Liver (tissue), 3 donors: ENCODE results near the gene CHRD.

ENCODE experiments used
- EGR1 ChIP-seq, 2 donors: IDR thresholded peaks; 2 replicates each; pipeline ENCODE4 v1.6.1; 2016 to 2018; ENCODE audit warnings: antibody characterized with exemption in 2 of 2, low read depth in 2 of 2
- GABPA ChIP-seq, 2 donors: IDR thresholded peaks in 1 of 2; conservative IDR thresholded peaks in 1 of 2; 2 replicates each; pipeline ENCODE4 v1.6.1; 2016; ENCODE audit warnings: antibody characterized with exemption in 2 of 2, mild to moderate bottlenecking in 1 of 2, moderate library complexity in 1 of 2
- RAD21 ChIP-seq, 2 donors: IDR thresholded peaks; 2 replicates each; pipeline ENCODE4 v1.6.1; 2016; ENCODE audit warnings: antibody characterized with exemption in 2 of 2, mild to moderate bottlenecking in 2 of 2
- TAF1 ChIP-seq: conservative IDR thresholded peaks from 2 replicates; pipeline ENCODE4 v1.6.1; 2016; ENCODE audit warnings: antibody characterized with exemption, mild to moderate bottlenecking
- YY1 ChIP-seq: IDR thresholded peaks from 2 replicates; pipeline ENCODE4 v1.6.1; 2016; ENCODE audit warnings: antibody characterized with exemption, mild to moderate bottlenecking
- TF ChIP-seq, protein P1 (sequence below): fragments of 150-350 bp; IDR thresholded peaks from 2 replicates; pipeline ENCODE4 v1.5.1; 2017; ENCODE audit warnings: improper control_type of control experiment, low read depth, low read length; ENCODE audit not compliant: missing input control
- TF ChIP-seq, protein P2 (sequence below): IDR thresholded peaks from 2 replicates; pipeline ENCODE4 v1.6.1; 2016; ENCODE audit warnings: antibody characterized with exemption, mild to moderate bottlenecking
- TF ChIP-seq, protein P3 (sequence below): IDR thresholded peaks from 2 replicates; pipeline ENCODE4 v1.6.1; 2016; ENCODE audit warnings: antibody characterized with exemption
- donor health status: healthy.
- donor health status: healthy.

DNA sequence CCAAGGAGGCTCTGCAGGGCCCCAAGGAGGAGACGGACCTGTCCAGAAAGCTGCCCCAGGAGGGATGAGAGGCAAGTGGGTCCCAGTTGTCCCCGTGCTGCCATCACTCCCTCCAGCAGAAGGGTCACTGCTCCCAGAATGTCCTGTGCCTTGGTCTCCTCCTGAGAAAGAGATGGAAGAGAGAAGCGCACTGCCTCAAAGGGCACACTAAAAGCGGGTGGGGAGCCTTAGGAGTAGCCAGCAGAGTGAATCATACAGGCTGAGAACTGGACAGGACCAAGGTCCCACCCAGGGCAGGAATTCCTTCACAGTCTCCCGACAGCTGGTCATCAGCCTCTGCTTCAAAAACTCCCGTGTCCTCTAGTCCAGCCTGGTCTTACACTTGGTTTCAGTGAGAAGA lies 6.4 kb upstream of the CHRD start:
- TF ChIP-seq, protein P1, sequence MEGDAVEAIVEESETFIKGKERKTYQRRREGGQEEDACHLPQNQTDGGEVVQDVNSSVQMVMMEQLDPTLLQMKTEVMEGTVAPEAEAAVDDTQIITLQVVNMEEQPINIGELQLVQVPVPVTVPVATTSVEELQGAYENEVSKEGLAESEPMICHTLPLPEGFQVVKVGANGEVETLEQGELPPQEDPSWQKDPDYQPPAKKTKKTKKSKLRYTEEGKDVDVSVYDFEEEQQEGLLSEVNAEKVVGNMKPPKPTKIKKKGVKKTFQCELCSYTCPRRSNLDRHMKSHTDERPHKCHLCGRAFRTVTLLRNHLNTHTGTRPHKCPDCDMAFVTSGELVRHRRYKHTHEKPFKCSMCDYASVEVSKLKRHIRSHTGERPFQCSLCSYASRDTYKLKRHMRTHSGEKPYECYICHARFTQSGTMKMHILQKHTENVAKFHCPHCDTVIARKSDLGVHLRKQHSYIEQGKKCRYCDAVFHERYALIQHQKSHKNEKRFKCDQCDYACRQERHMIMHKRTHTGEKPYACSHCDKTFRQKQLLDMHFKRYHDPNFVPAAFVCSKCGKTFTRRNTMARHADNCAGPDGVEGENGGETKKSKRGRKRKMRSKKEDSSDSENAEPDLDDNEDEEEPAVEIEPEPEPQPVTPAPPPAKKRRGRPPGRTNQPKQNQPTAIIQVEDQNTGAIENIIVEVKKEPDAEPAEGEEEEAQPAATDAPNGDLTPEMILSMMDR = no peak
- TF ChIP-seq YY1 = no peak
- TF ChIP-seq, protein P2, sequence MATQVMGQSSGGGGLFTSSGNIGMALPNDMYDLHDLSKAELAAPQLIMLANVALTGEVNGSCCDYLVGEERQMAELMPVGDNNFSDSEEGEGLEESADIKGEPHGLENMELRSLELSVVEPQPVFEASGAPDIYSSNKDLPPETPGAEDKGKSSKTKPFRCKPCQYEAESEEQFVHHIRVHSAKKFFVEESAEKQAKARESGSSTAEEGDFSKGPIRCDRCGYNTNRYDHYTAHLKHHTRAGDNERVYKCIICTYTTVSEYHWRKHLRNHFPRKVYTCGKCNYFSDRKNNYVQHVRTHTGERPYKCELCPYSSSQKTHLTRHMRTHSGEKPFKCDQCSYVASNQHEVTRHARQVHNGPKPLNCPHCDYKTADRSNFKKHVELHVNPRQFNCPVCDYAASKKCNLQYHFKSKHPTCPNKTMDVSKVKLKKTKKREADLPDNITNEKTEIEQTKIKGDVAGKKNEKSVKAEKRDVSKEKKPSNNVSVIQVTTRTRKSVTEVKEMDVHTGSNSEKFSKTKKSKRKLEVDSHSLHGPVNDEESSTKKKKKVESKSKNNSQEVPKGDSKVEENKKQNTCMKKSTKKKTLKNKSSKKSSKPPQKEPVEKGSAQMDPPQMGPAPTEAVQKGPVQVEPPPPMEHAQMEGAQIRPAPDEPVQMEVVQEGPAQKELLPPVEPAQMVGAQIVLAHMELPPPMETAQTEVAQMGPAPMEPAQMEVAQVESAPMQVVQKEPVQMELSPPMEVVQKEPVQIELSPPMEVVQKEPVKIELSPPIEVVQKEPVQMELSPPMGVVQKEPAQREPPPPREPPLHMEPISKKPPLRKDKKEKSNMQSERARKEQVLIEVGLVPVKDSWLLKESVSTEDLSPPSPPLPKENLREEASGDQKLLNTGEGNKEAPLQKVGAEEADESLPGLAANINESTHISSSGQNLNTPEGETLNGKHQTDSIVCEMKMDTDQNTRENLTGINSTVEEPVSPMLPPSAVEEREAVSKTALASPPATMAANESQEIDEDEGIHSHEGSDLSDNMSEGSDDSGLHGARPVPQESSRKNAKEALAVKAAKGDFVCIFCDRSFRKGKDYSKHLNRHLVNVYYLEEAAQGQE = no peak
- TF ChIP-seq TAF1 = no peak
- TF ChIP-seq, protein P3, sequence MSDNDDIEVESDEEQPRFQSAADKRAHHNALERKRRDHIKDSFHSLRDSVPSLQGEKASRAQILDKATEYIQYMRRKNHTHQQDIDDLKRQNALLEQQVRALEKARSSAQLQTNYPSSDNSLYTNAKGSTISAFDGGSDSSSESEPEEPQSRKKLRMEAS = no peak
- no peak for TF ChIP-seq GABPA (IDR thresholded peaks at IDR 0.05 in 1 of 2, conservative IDR thresholded peaks at IDR 0.05 in 1 of 2)
- no peak for TF ChIP-seq EGR1 (IDR thresholded peaks at IDR 0.05; ENCODE audit: low read depth in 2 of 2)
- no peak for TF ChIP-seq RAD21 (IDR thresholded peaks at IDR 0.05)
